K562 (cell line): ENCODE measurements around the gene TRIM23. TPM values are rescaled to one million over a fixed set of nuclear protein-coding genes. Genes with fewer than 3 reads are reported as not detected.

ENCODE experiments used
- ATF1 ChIP-seq, 2 experiments: fragments of 450-650 bp in 1 of 2; IDR thresholded peaks; 2 replicates each; pipeline ENCODE4 v1.6.1; 2016; ENCODE audit warnings: missing compliant biosample characterization in 1 of 2, missing genetic modification characterization in 1 of 2
- ATF2 ChIP-seq: sonication (generic); formaldehyde crosslinking; IDR thresholded peaks from 2 replicates; pipeline ENCODE4 v1.8.1; 2022; ENCODE audit warnings: missing genetic modification reagents
- EP400 ChIP-seq: fragments of 450-650 bp; IDR thresholded peaks from 2 replicates; pipeline ENCODE4 v1.6.1; 2017; ENCODE audit warnings: antibody characterized with exemption, mild to moderate bottlenecking, moderate library complexity
- HDGF ChIP-seq: fragments of 450-650 bp; IDR thresholded peaks from 2 replicates; pipeline ENCODE4 v1.6.1; 2016
- HNRNPH1 ChIP-seq: fragments of 200-400 bp; formaldehyde crosslinking; optimal IDR thresholded peaks from 2 replicates; pipeline ENCODE3; 2017; ENCODE audit warnings: low read depth, mild to moderate bottlenecking, low read length, moderate library complexity
- HNRNPL ChIP-seq: fragments of 200-400 bp; formaldehyde crosslinking; IDR thresholded peaks from 2 replicates; pipeline ENCODE4 v1.6.1; 2017; ENCODE audit warnings: low read depth, mild to moderate bottlenecking, low read length
- KDM4B ChIP-seq, 2 experiments: fragments of 450-650 bp in 1 of 2; sonication (generic) in 1 of 2; IDR thresholded peaks; 2 replicates each; pipeline ENCODE4 v1.6.1; 2016 to 2017; ENCODE audit warnings: borderline replicate concordance in 2 of 2, antibody characterized with exemption in 1 of 2, low read depth in 1 of 2, mild to moderate bottlenecking in 1 of 2
- MBD1 ChIP-seq: fragments of 250-450 bp; sonication (Bioruptor Pico); IDR thresholded peaks from 2 replicates; pipeline ENCODE4 v1.8.0; 2022; ENCODE audit warnings: inconsistent platforms
- MEIS2 ChIP-seq: fragments of 450-650 bp; IDR thresholded peaks from 2 replicates; pipeline ENCODE4 v1.6.1; 2014; ENCODE audit warnings: mild to moderate bottlenecking; ENCODE audit not compliant: partially characterized antibody
- MITF ChIP-seq: IDR thresholded peaks from 2 replicates; pipeline ENCODE4 v1.6.1; 2014; ENCODE audit warnings: antibody characterized with exemption
- PML ChIP-seq: IDR thresholded peaks from 2 replicates; pipeline ENCODE4 v1.6.1; 2012; ENCODE audit warnings: low read length, inconsistent platforms
- PRMT5 ChIP-seq: sonication (generic); formaldehyde crosslinking; IDR thresholded peaks from 2 replicates; pipeline ENCODE4 v1.5.0; 2020; ENCODE audit warnings: missing genetic modification reagents
- RBFOX2 ChIP-seq: fragments of 200-400 bp; formaldehyde crosslinking; IDR thresholded peaks from 2 replicates; pipeline ENCODE4 v1.6.1; 2017; ENCODE audit warnings: low read depth, mild to moderate bottlenecking, low read length, moderate library complexity
- ZNF583 ChIP-seq: fragments of 250-450 bp; sonication (Bioruptor Pico); IDR thresholded peaks from 2 replicates; pipeline ENCODE4 v1.4.0; 2020
- polyA plus RNA-seq, 8 experiments: library from polyadenylated mRNA; depleted of rRNA in 4 of 8; stranded (reverse) in 5 of 8; unstranded in 3 of 8; fragments of >200 nt; fragmentation: Nextera tagmentation in 2 of 8; fragmentation: Illumina TruSeq in 1 of 8; extraction: Ambion mirVana in 2 of 8; extraction: Trizol in 1 of 8; gene quantifications; 2 replicates each; pipeline versions ENCODE4 v1.2.1 to v1.2.3, GENCODE V29; 2011 to 2014; ENCODE audit warnings: inconsistent platforms in 1 of 8, missing spikeins in 1 of 8
- total RNA-seq, 7 experiments: library from RNA; depleted of rRNA in 6 of 7; stranded (reverse); fragments of >200 nt in 6 of 7; fragmentation: Illumina TruSeq in 2 of 7; extraction: Trizol in 2 of 7; gene quantifications; 2 replicates each; pipeline versions ENCODE4 v1.2.1 to v1.2.3, GENCODE V29; 2011 to 2021; ENCODE audit warnings: low replicate concordance in 1 of 7
- TF ChIP-seq, protein P1 (sequence below): sonication (generic); formaldehyde crosslinking; IDR thresholded peaks from 2 replicates; pipeline ENCODE4 v1.8.0; 2023; ENCODE audit warnings: missing genetic modification reagents, mild to moderate bottlenecking, borderline replicate concordance

TRIM23 gene
- total and polyA plus RNA-seq, 9 of the 15 experiments (the other 6 are each of a cell fraction or from before 2014, with no cell fraction given), result 2.4 to 8.5 (median 4.9) TPM

DNA sequence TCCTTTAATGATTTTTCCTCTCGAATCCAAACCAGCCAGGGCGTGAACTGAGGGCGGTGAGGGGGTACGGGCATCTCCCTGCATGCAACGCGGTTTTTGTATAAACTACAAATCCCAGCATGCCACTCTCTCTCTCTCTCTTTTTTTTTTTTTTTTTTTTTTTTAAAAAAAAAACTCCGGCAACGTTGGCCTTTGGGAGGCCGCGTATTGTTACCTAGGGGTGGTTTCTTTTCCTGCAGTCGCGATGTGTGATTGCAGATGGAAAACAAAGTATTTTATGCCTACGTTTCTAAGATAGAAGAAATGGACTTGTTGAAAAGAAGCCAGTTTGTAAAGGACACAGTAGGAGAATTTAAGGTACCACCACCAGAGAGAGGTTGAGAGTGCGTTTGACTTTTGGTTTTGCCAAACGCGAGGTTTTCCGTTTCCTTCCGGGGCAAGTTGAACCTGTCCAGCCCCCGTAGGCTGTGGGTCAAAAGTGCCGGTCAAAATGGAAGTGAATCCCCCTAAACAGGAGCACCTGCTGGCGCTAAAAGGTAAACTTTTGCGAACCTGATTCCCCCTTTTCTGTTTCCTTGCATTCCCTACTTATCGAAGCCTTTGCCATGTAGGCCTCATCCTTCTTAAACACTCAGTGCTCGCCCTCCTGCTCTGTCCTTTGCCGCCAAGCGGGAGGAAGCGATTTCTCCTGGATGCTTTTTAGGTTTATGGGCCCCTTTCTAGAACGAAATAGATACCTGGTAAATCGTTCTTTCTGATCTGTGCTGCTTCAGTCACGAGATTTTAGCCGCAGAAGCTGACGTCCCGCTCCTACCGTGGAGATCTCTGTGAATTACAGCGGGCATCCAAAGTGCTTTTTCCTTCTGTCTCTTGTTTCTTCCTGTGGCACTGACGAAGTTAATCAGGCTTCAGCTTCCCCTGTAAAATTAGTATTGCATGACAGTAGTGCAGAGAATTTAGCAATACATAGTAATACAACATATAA is 730 bp upstream of the TRIM23 start, which contains the start of the genes SHLD3 and TRAPPC13 (continued):
- TF ChIP-seq, protein P1, sequence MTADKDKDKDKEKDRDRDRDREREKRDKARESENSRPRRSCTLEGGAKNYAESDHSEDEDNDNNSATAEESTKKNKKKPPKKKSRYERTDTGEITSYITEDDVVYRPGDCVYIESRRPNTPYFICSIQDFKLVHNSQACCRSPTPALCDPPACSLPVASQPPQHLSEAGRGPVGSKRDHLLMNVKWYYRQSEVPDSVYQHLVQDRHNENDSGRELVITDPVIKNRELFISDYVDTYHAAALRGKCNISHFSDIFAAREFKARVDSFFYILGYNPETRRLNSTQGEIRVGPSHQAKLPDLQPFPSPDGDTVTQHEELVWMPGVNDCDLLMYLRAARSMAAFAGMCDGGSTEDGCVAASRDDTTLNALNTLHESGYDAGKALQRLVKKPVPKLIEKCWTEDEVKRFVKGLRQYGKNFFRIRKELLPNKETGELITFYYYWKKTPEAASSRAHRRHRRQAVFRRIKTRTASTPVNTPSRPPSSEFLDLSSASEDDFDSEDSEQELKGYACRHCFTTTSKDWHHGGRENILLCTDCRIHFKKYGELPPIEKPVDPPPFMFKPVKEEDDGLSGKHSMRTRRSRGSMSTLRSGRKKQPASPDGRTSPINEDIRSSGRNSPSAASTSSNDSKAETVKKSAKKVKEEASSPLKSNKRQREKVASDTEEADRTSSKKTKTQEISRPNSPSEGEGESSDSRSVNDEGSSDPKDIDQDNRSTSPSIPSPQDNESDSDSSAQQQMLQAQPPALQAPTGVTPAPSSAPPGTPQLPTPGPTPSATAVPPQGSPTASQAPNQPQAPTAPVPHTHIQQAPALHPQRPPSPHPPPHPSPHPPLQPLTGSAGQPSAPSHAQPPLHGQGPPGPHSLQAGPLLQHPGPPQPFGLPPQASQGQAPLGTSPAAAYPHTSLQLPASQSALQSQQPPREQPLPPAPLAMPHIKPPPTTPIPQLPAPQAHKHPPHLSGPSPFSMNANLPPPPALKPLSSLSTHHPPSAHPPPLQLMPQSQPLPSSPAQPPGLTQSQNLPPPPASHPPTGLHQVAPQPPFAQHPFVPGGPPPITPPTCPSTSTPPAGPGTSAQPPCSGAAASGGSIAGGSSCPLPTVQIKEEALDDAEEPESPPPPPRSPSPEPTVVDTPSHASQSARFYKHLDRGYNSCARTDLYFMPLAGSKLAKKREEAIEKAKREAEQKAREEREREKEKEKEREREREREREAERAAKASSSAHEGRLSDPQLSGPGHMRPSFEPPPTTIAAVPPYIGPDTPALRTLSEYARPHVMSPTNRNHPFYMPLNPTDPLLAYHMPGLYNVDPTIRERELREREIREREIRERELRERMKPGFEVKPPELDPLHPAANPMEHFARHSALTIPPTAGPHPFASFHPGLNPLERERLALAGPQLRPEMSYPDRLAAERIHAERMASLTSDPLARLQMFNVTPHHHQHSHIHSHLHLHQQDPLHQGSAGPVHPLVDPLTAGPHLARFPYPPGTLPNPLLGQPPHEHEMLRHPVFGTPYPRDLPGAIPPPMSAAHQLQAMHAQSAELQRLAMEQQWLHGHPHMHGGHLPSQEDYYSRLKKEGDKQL (CRISPR knock-in tag), result no peak
- TF ChIP-seq EP400 (peak; percentile 85), PML (peak; percentile 22; the same call in 1 of the 2 replicates), ZNF583 (no peak), ATF1 (CRISPR knock-in tag; IDR thresholded peaks at IDR 0.05) (no peak), ATF1 (tag; IDR thresholded peaks at IDR 0.05) (peak; percentile 67), HNRNPH1 (no peak), PRMT5 (CRISPR knock-in tag) (no peak), ATF2 (CRISPR knock-in tag) (no peak), MBD1 (CRISPR knock-in tag) (no peak), HDGF (no peak), HNRNPL (no peak), RBFOX2 (peak; percentile 72), MITF (no peak), MEIS2 (no peak), KDM4B (IDR thresholded peaks at IDR 0.05; ENCODE audit: borderline replicate concordance in 2 of 2, low read depth in 1 of 2) (no peak; a peak in 1 of 4 replicates)
